ENCODE data around the gene TACR1. TPM values are rescaled to one million over a fixed set of nuclear protein-coding genes. Genes with fewer than 3 reads are reported as not detected.

Gene TACR1
- polyA plus RNA-seq, 1 donor = 1.0 TPM

- no peak for DNase-seq
- H3K27me3 ChIP-seq (ENCODE audit: control insufficient read depth, insufficient read depth, low read length) = no peaks in the 10 kb centered on the region
- no peaks in the 10 kb centered on the region for H3K9me3 ChIP-seq (ENCODE audit: control insufficient read depth, low read depth, low read length)
- no peaks in the 10 kb centered on the region for H3K4me1 ChIP-seq (ENCODE audit: control insufficient read depth, insufficient read depth, low read length)
- no peaks in the 10 kb centered on the region for H3K36me3 ChIP-seq (ENCODE audit: control insufficient read depth, insufficient read depth, low read length)
- H3K4me3 ChIP-seq (ENCODE audit: low read length) = no peak overlapping the region
- H3K27ac ChIP-seq (ENCODE audit: low read length) = no peak overlapping the region
- 100% methylated on average over 1 of the region's 2 CpGs for WGBS (ENCODE audit: insufficient coverage, low lambda C conversion rate)
Observed at GRCh38 chr2:75041226-75041625, 158.1 kb downstream of the TACR1 start.

- no peak overlapping the region for H3K4me3 ChIP-seq (ENCODE audit: low read length)
- no peaks in the 10 kb centered on the region for H3K36me3 ChIP-seq (ENCODE audit: control insufficient read depth, insufficient read depth, low read length)
- H3K4me1 ChIP-seq (ENCODE audit: control insufficient read depth, insufficient read depth, low read length) = no peaks in the 10 kb centered on the region
- H3K9me3 ChIP-seq (ENCODE audit: control insufficient read depth, low read depth, low read length) = no peaks in the 10 kb centered on the region
- no peak for DNase-seq
- H3K27ac ChIP-seq (ENCODE audit: low read length) = no peak overlapping the region
- no peaks in the 10 kb centered on the region for H3K27me3 ChIP-seq (ENCODE audit: control insufficient read depth, insufficient read depth, low read length)
- 100% methylated on average over 1 of the region's 3 CpGs for WGBS (ENCODE audit: insufficient coverage, low lambda C conversion rate)
Observed at GRCh38 chr2:75035444-75036353, 163.6 kb downstream of the TACR1 start.

DNA sequence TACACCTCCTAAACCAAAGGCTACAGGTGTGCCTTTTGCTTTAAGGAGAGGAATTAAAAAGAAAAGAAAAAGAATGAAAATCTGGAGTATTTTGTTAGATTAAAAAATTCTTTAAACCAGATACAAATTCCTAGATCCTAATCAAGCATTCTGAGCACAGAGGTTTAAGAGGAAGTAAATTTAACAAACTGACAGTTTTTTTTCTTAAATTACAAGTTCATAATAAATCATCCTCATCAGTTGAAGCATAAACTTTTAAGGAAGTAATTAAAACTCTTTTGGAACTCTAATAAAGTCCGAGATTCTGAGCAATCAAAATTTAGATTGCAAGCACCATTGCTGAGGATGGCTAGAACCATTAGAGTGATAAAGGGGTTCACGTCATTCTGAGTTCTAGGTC is 165.8 kb downstream of the TACR1 start:
- Histone ChIP-seq H3K27ac (ENCODE audit: low read length) (no peak overlapping the region), H3K27me3 (ENCODE audit: control insufficient read depth, insufficient read depth, low read length) (no peaks in the 10 kb centered on the region), H3K36me3 (ENCODE audit: control insufficient read depth, insufficient read depth, low read length) (no peaks in the 10 kb centered on the region), H3K4me3 (ENCODE audit: low read length) (no peak overlapping the region), H3K4me1 (ENCODE audit: control insufficient read depth, insufficient read depth, low read length) (no peaks in the 10 kb centered on the region), H3K9me3 (ENCODE audit: control insufficient read depth, low read depth, low read length) (no peaks in the 10 kb centered on the region)
- no peak for DNase-seq
- WGBS (ENCODE audit: insufficient coverage, low lambda C conversion rate) = no CpG with 5 or more reads among the region's 2 CpGs

GRCh38 chr2:75031906-75032803 is 167.2 kb downstream of the TACR1 start:
- Histone ChIP-seq H3K9me3 (ENCODE audit: control insufficient read depth, low read depth, low read length) (no peaks in the 10 kb centered on the region), H3K4me3 (ENCODE audit: low read length) (no peak overlapping the region), H3K27ac (ENCODE audit: low read length) (no peak overlapping the region), H3K4me1 (ENCODE audit: control insufficient read depth, insufficient read depth, low read length) (no peaks in the 10 kb centered on the region), H3K27me3 (ENCODE audit: control insufficient read depth, insufficient read depth, low read length) (no peaks in the 10 kb centered on the region), H3K36me3 (ENCODE audit: control insufficient read depth, insufficient read depth, low read length) (no peaks in the 10 kb centered on the region)
- WGBS (ENCODE audit: insufficient coverage, low lambda C conversion rate) = no CpG with 5 or more reads among the region's 5 CpGs
- no peak for DNase-seq

- DNase-seq = no peak
- H3K27ac ChIP-seq (ENCODE audit: low read length) = no peak overlapping the region
- H3K4me1 ChIP-seq (ENCODE audit: control insufficient read depth, insufficient read depth, low read length) = no peaks in the 10 kb centered on the region
- H3K36me3 ChIP-seq (ENCODE audit: control insufficient read depth, insufficient read depth, low read length) = no peaks in the 10 kb centered on the region
- no peak overlapping the region for H3K4me3 ChIP-seq (ENCODE audit: low read length)
- no peaks in the 10 kb centered on the region for H3K9me3 ChIP-seq (ENCODE audit: control insufficient read depth, low read depth, low read length)
- WGBS (ENCODE audit: insufficient coverage, low lambda C conversion rate) = 100% methylated on average over 1 of the region's 6 CpGs
- H3K27me3 ChIP-seq (ENCODE audit: control insufficient read depth, insufficient read depth, low read length) = no peaks in the 10 kb centered on the region
Observed at GRCh38 chr2:75031171-75031570, 168.1 kb downstream of the TACR1 start.

- 100% methylated on average over 1 of the region's 3 CpGs for WGBS (ENCODE audit: insufficient coverage, low lambda C conversion rate)
- H3K36me3 ChIP-seq (ENCODE audit: control insufficient read depth, insufficient read depth, low read length) = no peaks in the 10 kb centered on the region
- H3K4me3 ChIP-seq (ENCODE audit: low read length) = no peak overlapping the region
- no peaks in the 10 kb centered on the region for H3K4me1 ChIP-seq (ENCODE audit: control insufficient read depth, insufficient read depth, low read length)
- H3K27me3 ChIP-seq (ENCODE audit: control insufficient read depth, insufficient read depth, low read length) = no peaks in the 10 kb centered on the region
- H3K9me3 ChIP-seq (ENCODE audit: control insufficient read depth, low read depth, low read length) = no peaks in the 10 kb centered on the region
- no peak overlapping the region for H3K27ac ChIP-seq (ENCODE audit: low read length)
- no peak for DNase-seq
Observed at GRCh38 chr2:75030218-75031009, 168.9 kb downstream of the TACR1 start.

DNA sequence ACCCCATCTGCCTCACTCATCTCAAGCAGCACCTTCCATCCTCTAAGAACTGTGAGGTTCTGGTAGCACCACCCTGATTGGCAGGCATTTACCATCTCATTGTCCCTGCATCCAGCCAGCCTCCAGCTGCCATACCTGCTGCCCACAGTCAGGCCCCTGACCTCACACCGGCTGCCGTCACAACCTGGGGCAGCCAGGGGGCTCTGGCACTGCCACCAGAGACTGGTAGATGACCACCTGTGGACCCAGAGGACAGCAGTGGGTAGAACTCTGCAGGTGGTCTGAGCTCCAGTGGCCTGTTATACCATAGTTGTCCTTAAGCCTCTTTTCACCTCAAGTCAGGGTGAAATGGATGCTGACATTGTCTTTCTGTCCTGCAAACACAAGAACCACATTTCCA is 171.4 kb downstream of the TACR1 start:
- no peak for DNase-seq
- no CpG with 5 or more reads among the region's 2 CpGs for WGBS (ENCODE audit: insufficient coverage, low lambda C conversion rate)

GRCh38 chr2:75025633-75026380 is 173.5 kb downstream of the TACR1 start:
- no peaks in the 10 kb centered on the region for H3K4me1 ChIP-seq (ENCODE audit: control insufficient read depth, insufficient read depth, low read length)
- H3K27ac ChIP-seq (ENCODE audit: low read length) = no peak overlapping the region
- H3K27me3 ChIP-seq (ENCODE audit: control insufficient read depth, insufficient read depth, low read length) = no peaks in the 10 kb centered on the region
- WGBS (ENCODE audit: insufficient coverage, low lambda C conversion rate) = no CpG with 5 or more reads among the region's 2 CpGs
- no peak overlapping the region for H3K4me3 ChIP-seq (ENCODE audit: low read length)
- no peaks in the 10 kb centered on the region for H3K36me3 ChIP-seq (ENCODE audit: control insufficient read depth, insufficient read depth, low read length)
- no peaks in the 10 kb centered on the region for H3K9me3 ChIP-seq (ENCODE audit: control insufficient read depth, low read depth, low read length)
- DNase-seq = no peak

More for the DNA sequence above, 171.4 kb downstream of the TACR1 start:
- H3K4me3 ChIP-seq (ENCODE audit: low read length) = no peak overlapping the region
- H3K27me3 ChIP-seq (ENCODE audit: control insufficient read depth, insufficient read depth, low read length) = no peaks in the 10 kb centered on the region
- H3K36me3 ChIP-seq (ENCODE audit: control insufficient read depth, insufficient read depth, low read length) = no peaks in the 10 kb centered on the region
- no peaks in the 10 kb centered on the region for H3K4me1 ChIP-seq (ENCODE audit: control insufficient read depth, insufficient read depth, low read length)
- H3K27ac ChIP-seq (ENCODE audit: low read length) = no peak overlapping the region
- no peaks in the 10 kb centered on the region for H3K9me3 ChIP-seq (ENCODE audit: control insufficient read depth, low read depth, low read length)

GRCh38 chr2:75025216-75025615 is 174.1 kb downstream of the TACR1 start:
- no peaks in the 10 kb centered on the region for H3K36me3 ChIP-seq (ENCODE audit: control insufficient read depth, insufficient read depth, low read length)
- no peak overlapping the region for H3K4me3 ChIP-seq (ENCODE audit: low read length)
- H3K4me1 ChIP-seq (ENCODE audit: control insufficient read depth, insufficient read depth, low read length) = no peaks in the 10 kb centered on the region
- no peaks in the 10 kb centered on the region for H3K9me3 ChIP-seq (ENCODE audit: control insufficient read depth, low read depth, low read length)
- no peak for DNase-seq
- no peak overlapping the region for H3K27ac ChIP-seq (ENCODE audit: low read length)
- no peaks in the 10 kb centered on the region for H3K27me3 ChIP-seq (ENCODE audit: control insufficient read depth, insufficient read depth, low read length)

Data from large intestine (tissue), 3 donors.